HepG2 (cell line): Measurements from ENCODE around the gene ETV5. TPM values are rescaled to one million over a fixed set of nuclear protein-coding genes. Genes with fewer than 3 reads are reported as not detected.

Source experiments
- ATF1 ChIP-seq: IDR thresholded peaks from 2 replicates; pipeline ENCODE4 v1.6.1; 2016; ENCODE audit warnings: mild to moderate bottlenecking, control low read depth
- GPN1 ChIP-seq: sonication (generic); formaldehyde crosslinking; IDR thresholded peaks from 2 replicates; pipeline ENCODE4 v1.5.1; 2020; ENCODE audit warnings: missing genetic modification reagents, borderline replicate concordance
- HOXA3 ChIP-seq: sonication (generic); formaldehyde crosslinking; IDR thresholded peaks from 2 replicates; pipeline ENCODE4 v1.5.0; 2020; ENCODE audit warnings: missing genetic modification reagents
- KAT2B ChIP-seq: fragments of 150-350 bp; IDR thresholded peaks from 2 replicates; pipeline ENCODE4 v1.6.1; 2014; ENCODE audit warnings: low read depth, low read length, borderline replicate concordance
- KDM1A ChIP-seq: IDR thresholded peaks from 2 replicates; pipeline ENCODE4 v1.6.1; 2016; ENCODE audit warnings: missing compliant biosample characterization
- KDM2A ChIP-seq: sonication (generic); formaldehyde crosslinking; IDR thresholded peaks from 2 replicates; pipeline ENCODE4 v1.4.0; 2020; ENCODE audit warnings: low read depth, missing genetic modification reagents, borderline replicate concordance
- NAIF1 ChIP-seq: sonication (generic); formaldehyde crosslinking; IDR thresholded peaks from 2 replicates; pipeline ENCODE4 v1.5.0; 2020; ENCODE audit warnings: mild to moderate bottlenecking, missing genetic modification reagents, borderline replicate concordance
- NBN ChIP-seq: fragments of 450-650 bp; conservative IDR thresholded peaks from 2 replicates; pipeline ENCODE4 v1.6.1; 2017
- PAF1 ChIP-seq: IDR thresholded peaks from 2 replicates; pipeline ENCODE4 v1.6.1; 2016; ENCODE audit warnings: missing genetic modification reagents, missing compliant biosample characterization
- RBFOX2 ChIP-seq: fragments of 200-400 bp; formaldehyde crosslinking; IDR thresholded peaks from 2 replicates; pipeline ENCODE4 v1.6.1; 2017; ENCODE audit warnings: low read depth, mild to moderate bottlenecking, low read length
- ZKSCAN8 ChIP-seq: IDR thresholded peaks from 2 replicates; pipeline ENCODE4 v1.6.1; 2016; ENCODE audit warnings: borderline replicate concordance, missing genetic modification reagents, missing compliant biosample characterization
- ZNF253 ChIP-seq: sonication (generic); formaldehyde crosslinking; IDR thresholded peaks from 2 replicates; pipeline ENCODE4 v1.8.0; 2022; ENCODE audit warnings: mild to moderate bottlenecking, missing genetic modification reagents, borderline replicate concordance
- ZNF572 ChIP-seq: sonication (generic); formaldehyde crosslinking; IDR thresholded peaks from 2 replicates; pipeline ENCODE4 v1.5.1; 2020; ENCODE audit warnings: mild to moderate bottlenecking, missing genetic modification reagents
- ZNF747 ChIP-seq: sonication (generic); formaldehyde crosslinking; IDR thresholded peaks from 2 replicates; pipeline ENCODE4 v1.8.1; 2023; ENCODE audit warnings: missing genetic modification reagents, mild to moderate bottlenecking, borderline replicate concordance
- polyA plus RNA-seq, 8 experiments: library from polyadenylated mRNA; depleted of rRNA in 3 of 8; stranded (reverse) in 7 of 8; unstranded in 1 of 8; fragments of >200 nt; fragmentation: Illumina TruSeq in 4 of 8; extraction: Trizol in 4 of 8; gene quantifications; 2 replicates each; pipeline versions ENCODE4 v1.2.1 to v1.2.3, GENCODE V29; 2011 to 2016; ENCODE audit warnings: low read depth in 4 of 8, missing spikeins in 1 of 8, mixed read lengths in 1 of 8; ENCODE audit not compliant: insufficient read depth in 1 of 8
- total RNA-seq, 5 experiments: library from RNA; depleted of rRNA; stranded (reverse); fragments of >200 nt; fragmentation: Illumina TruSeq; extraction: Trizol; gene quantifications; 2 replicates each; pipeline ENCODE4 v1.2.3, GENCODE V29; 2016; ENCODE audit warnings: low read depth in 1 of 5
- TF ChIP-seq, protein P1 (sequence below): sonication (generic); formaldehyde crosslinking; IDR thresholded peaks from 2 replicates; pipeline ENCODE4 v1.5.1; 2020; ENCODE audit warnings: mild to moderate bottlenecking, moderate library complexity, missing genetic modification reagents
- TF ChIP-seq, protein P2 (sequence below): sonication (generic); formaldehyde crosslinking; IDR thresholded peaks from 2 replicates; pipeline ENCODE4 v1.4.0; 2020; ENCODE audit warnings: mild to moderate bottlenecking, missing genetic modification reagents
- TF ChIP-seq, protein P3 (sequence below): IDR thresholded peaks from 2 replicates; pipeline ENCODE4 v1.6.1; 2016; ENCODE audit warnings: low read depth, control low read depth
- TF ChIP-seq, protein P4 (sequence below): sonication (generic); formaldehyde crosslinking; IDR thresholded peaks from 2 replicates; pipeline ENCODE4 v1.4.0; 2020; ENCODE audit warnings: missing genetic modification reagents
- TF ChIP-seq, protein P5 (sequence below): sonication (generic); formaldehyde crosslinking; IDR thresholded peaks from 2 replicates; pipeline ENCODE4 v1.5.0; 2020; ENCODE audit warnings: mild to moderate bottlenecking, missing genetic modification reagents

The ETV5 gene
- total and polyA plus RNA-seq, 2 of the 13 experiments (the other 11 are each of a cell fraction or from before 2014, with no cell fraction given) = 52.9 to 57.2 TPM

DNA sequence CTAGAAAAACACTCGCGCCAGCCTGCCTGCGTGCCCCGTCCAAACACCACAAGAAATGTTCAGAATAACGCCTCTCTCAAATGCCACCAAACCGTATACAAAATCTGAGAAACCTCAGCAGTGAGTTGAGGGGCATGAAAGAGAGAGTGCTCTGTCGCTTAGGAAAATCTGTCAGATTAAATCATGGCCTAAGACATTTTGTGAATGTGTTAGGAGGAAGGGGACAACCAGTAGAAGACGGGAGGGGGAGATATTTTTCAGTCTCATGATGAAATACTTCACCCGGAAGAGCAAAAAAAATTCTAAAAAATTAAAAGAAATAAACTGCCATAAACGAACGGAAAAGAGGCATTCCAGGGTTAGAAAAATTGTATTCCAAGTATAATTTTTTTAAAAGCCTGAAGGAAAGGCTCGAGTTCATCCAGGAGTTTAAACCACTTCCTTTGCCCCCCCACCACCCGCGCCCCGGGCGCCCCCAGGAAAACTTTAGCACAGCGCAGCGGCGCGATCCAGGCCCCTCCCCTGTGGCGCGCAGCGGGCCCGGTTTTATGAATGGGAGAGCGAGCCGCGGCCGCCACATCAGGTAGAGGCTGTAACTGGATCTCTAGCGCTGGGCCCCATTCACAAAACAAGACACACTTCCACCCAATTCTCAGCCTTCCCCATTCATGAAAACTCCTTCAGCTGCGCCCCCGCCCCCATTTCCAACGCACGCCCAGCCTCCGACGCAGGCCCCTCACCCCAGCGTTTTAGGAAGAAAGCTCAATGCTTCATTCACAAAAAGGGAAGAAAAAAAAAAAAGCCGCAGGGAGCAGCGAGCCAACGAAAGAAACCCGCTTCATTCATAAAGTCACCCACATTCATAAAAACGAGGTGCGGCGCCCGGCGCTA lies 1.4 kb downstream of the ETV5 start (continued):
- TF ChIP-seq, protein P1, sequence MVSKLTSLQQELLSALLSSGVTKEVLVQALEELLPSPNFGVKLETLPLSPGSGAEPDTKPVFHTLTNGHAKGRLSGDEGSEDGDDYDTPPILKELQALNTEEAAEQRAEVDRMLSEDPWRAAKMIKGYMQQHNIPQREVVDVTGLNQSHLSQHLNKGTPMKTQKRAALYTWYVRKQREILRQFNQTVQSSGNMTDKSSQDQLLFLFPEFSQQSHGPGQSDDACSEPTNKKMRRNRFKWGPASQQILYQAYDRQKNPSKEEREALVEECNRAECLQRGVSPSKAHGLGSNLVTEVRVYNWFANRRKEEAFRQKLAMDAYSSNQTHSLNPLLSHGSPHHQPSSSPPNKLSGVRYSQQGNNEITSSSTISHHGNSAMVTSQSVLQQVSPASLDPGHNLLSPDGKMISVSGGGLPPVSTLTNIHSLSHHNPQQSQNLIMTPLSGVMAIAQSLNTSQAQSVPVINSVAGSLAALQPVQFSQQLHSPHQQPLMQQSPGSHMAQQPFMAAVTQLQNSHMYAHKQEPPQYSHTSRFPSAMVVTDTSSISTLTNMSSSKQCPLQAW (CRISPR knock-in tag) = no peak
- TF ChIP-seq ZNF747 (no peak), PAF1 (no peak), ZNF572 (CRISPR knock-in tag) (no peak), GPN1 (CRISPR knock-in tag) (no peak), KDM1A (CRISPR knock-in tag) (no peak), RBFOX2 (peak; percentile 71), KAT2B (no peak), KDM2A (CRISPR knock-in tag) (peak; percentile 45; the same call in 1 of the 2 replicates), NBN (no peak), HOXA3 (CRISPR knock-in tag) (peak; percentile 58; the same call in 1 of the 2 replicates), ZNF253 (CRISPR knock-in tag) (no peak), ZKSCAN8 (CRISPR knock-in tag) (no peak), NAIF1 (CRISPR knock-in tag) (peak; percentile 47; the same call in 1 of the 2 replicates), ATF1 (CRISPR knock-in tag) (no peak)
- TF ChIP-seq, protein P2, sequence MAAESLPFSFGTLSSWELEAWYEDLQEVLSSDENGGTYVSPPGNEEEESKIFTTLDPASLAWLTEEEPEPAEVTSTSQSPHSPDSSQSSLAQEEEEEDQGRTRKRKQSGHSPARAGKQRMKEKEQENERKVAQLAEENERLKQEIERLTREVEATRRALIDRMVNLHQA (CRISPR knock-in tag) = no peak
- TF ChIP-seq, protein P3, sequence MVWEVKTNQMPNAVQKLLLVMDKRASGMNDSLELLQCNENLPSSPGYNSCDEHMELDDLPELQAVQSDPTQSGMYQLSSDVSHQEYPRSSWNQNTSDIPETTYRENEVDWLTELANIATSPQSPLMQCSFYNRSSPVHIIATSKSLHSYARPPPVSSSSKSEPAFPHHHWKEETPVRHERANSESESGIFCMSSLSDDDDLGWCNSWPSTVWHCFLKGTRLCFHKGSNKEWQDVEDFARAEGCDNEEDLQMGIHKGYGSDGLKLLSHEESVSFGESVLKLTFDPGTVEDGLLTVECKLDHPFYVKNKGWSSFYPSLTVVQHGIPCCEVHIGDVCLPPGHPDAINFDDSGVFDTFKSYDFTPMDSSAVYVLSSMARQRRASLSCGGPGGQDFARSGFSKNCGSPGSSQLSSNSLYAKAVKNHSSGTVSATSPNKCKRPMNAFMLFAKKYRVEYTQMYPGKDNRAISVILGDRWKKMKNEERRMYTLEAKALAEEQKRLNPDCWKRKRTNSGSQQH (CRISPR knock-in tag) = peak; percentile 27; the same call in 1 of the 2 replicates
- TF ChIP-seq, protein P4, sequence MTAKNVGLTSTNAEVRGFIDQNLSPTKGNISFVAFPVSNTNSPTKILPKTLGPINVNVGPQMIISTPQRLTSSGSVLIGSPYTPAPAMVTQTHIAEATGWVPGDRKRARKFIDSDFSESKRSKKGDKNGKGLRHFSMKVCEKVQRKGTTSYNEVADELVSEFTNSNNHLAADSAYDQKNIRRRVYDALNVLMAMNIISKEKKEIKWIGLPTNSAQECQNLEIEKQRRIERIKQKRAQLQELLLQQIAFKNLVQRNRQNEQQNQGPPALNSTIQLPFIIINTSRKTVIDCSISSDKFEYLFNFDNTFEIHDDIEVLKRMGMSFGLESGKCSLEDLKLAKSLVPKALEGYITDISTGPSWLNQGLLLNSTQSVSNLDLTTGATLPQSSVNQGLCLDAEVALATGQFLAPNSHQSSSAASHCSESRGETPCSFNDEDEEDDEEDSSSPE (CRISPR knock-in tag) = peak; percentile 44; the same call in 1 of the 2 replicates
- TF ChIP-seq, protein P5, sequence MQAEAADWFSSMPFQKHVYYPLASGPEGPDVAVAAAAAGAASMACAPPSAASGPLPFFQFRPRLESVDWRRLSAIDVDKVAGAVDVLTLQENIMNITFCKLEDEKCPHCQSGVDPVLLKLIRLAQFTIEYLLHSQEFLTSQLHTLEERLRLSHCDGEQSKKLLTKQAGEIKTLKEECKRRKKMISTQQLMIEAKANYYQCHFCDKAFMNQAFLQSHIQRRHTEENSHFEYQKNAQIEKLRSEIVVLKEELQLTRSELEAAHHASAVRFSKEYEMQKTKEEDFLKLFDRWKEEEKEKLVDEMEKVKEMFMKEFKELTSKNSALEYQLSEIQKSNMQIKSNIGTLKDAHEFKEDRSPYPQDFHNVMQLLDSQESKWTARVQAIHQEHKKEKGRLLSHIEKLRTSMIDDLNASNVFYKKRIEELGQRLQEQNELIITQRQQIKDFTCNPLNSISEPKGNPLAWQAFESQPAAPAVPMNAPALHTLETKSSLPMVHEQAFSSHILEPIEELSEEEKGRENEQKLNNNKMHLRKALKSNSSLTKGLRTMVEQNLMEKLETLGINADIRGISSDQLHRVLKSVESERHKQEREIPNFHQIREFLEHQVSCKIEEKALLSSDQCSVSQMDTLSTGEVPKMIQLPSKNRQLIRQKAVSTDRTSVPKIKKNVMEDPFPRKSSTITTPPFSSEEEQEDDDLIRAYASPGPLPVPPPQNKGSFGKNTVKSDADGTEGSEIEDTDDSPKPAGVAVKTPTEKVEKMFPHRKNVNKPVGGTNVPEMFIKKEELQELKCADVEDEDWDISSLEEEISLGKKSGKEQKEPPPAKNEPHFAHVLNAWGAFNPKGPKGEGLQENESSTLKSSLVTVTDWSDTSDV (CRISPR knock-in tag) = no peak
